ENCODE results near the gene TNS4.

Gene TNS4

GRCh38 chr17:40445751-40446468 lies 55.5 kb downstream of the TNS4 start:
- no peaks in the 10 kb centered on the region for H3K9me3 Mint-ChIP-seq
- H3K36me3 Mint-ChIP-seq (ENCODE audit: low read depth), result no peaks in the 10 kb centered on the region
- peak overlapping the region; percentile 84 to 94 (median 91) for H3K4me3 Mint-ChIP-seq
- H3K27ac Mint-ChIP-seq, result peak overlapping the region; percentile 92 to 97 (median 94)
- H3K4me1 Mint-ChIP-seq, result peaks cover 55% of the 10 kb centered on the region
- peak in 1 of 3 experiments; percentile 19 for TF ChIP-seq CTCF (IDR thresholded peaks at IDR 0.05; ENCODE audit: unreplicated experiment in 3 of 3)
- peaks cover 4% of the 10 kb centered on the region for H3K27me3 Mint-ChIP-seq (ENCODE audit: low read depth)

GRCh38 chr17:40443988-40444899 lies 57.2 kb downstream of the TNS4 start:
- TF ChIP-seq CTCF (IDR thresholded peaks at IDR 0.05; ENCODE audit: unreplicated experiment in 3 of 3), result peak in 2 of 3 experiments; percentile 6 to 9
- Mint-ChIP-seq H3K27me3 (ENCODE audit: low read depth) (peaks cover 4% of the 10 kb centered on the region), H3K4me1 (peaks cover 48% of the 10 kb centered on the region), H3K9me3 (no peaks in the 10 kb centered on the region), H3K36me3 (ENCODE audit: low read depth) (no peaks in the 10 kb centered on the region), H3K27ac (peak overlapping the region; percentile 92 to 97 (median 94)), H3K4me3 (peak overlapping the region; percentile 84 to 94 (median 91))

- peak within 1 kb of the TSS; percentile 84 to 94 (median 91) for H3K4me3 Mint-ChIP-seq
- H3K4me1 Mint-ChIP-seq, result peaks cover 41% of the 10 kb centered on the region
- no peaks in the 10 kb centered on the region for H3K36me3 Mint-ChIP-seq (ENCODE audit: low read depth)
- H3K27ac Mint-ChIP-seq, result peak within 1 kb of the TSS; percentile 92 to 97 (median 94)
- peaks cover 4% of the 10 kb centered on the region for H3K27me3 Mint-ChIP-seq (ENCODE audit: low read depth)
- peak in 2 of 3 experiments; percentile 17 to 43 for TF ChIP-seq CTCF (IDR thresholded peaks at IDR 0.05; ENCODE audit: unreplicated experiment in 3 of 3)
- no peaks in the 10 kb centered on the region for H3K9me3 Mint-ChIP-seq
These were observed 58.0 kb downstream of the TNS4 start, which contains the start of gene IGFBP4 for GRCh38 chr17:40443196-40443987. Gene IGFBP4, plus strand, starts transcription at chr17:40443450. Its CDS starts 286 bp downstream, at chr17:40443736.

- H3K27me3 Mint-ChIP-seq (ENCODE audit: low read depth), result peaks cover 4% of the 10 kb centered on the region
- peaks cover 35% of the 10 kb centered on the region for H3K4me1 Mint-ChIP-seq
- no peak for TF ChIP-seq CTCF (IDR thresholded peaks at IDR 0.05; ENCODE audit: unreplicated experiment in 3 of 3)
- peak overlapping the region; percentile 67 to 78 (median 71) for H3K27ac Mint-ChIP-seq
- H3K36me3 Mint-ChIP-seq (ENCODE audit: low read depth), result no peaks in the 10 kb centered on the region
- H3K9me3 Mint-ChIP-seq, result no peaks in the 10 kb centered on the region
- peak overlapping the region; percentile 72 to 85 (median 78) for H3K4me3 Mint-ChIP-seq
These were observed 58.8 kb downstream of the TNS4 start for GRCh38 chr17:40442392-40443195.

- TF ChIP-seq CTCF (IDR thresholded peaks at IDR 0.05; ENCODE audit: unreplicated experiment in 3 of 3), result no peak
- peak overlapping the region in 1 of 3 experiments; percentile 59 for H3K4me3 Mint-ChIP-seq
- H3K9me3 Mint-ChIP-seq, result no peaks in the 10 kb centered on the region
- H3K27me3 Mint-ChIP-seq (ENCODE audit: low read depth), result peaks cover 4% of the 10 kb centered on the region
- peak overlapping the region in 1 of 3 experiments; percentile 1 for H3K27ac Mint-ChIP-seq
- H3K36me3 Mint-ChIP-seq (ENCODE audit: low read depth), result no peaks in the 10 kb centered on the region
- H3K4me1 Mint-ChIP-seq, result peaks cover 21% of the 10 kb centered on the region
These were observed 61.3 kb downstream of the TNS4 start for GRCh38 chr17:40440166-40440565.

All from nephron (organoid).